Adipocyte (in vitro differentiated cells): ENCODE measurements around the gene FAM13C.
A peak's percentile ranks its signal among the peaks of the same experiment; 100 is the strongest.

Experiments used
- DNase-seq: peaks from one replicate; pipeline ENCODE4 v3.0.0-alpha.2; 2015; ENCODE audit warnings: low read depth
- H3K27me3 ChIP-seq: replicated peaks from 2 replicates; pipeline ENCODE4 v1.7.0; 2013; ENCODE audit warnings: mild to moderate bottlenecking, low read length, moderate library complexity; ENCODE audit not compliant: control insufficient read depth, insufficient read depth
- H3K36me3 ChIP-seq: 2 replicates; pipeline ENCODE4 v1.7.0; 2013; ENCODE audit warnings: low read length, mild to moderate bottlenecking, moderate library complexity; ENCODE audit not compliant: control insufficient read depth, insufficient read depth, severe bottlenecking
- H3K4me1 ChIP-seq: 2 replicates; pipeline ENCODE4 v1.7.0; 2013; ENCODE audit warnings: mild to moderate bottlenecking, low read length, moderate library complexity; ENCODE audit not compliant: control insufficient read depth, insufficient read depth
- H3K4me3 ChIP-seq: 2 replicates; pipeline ENCODE4 v1.7.0; 2013; ENCODE audit warnings: mild to moderate bottlenecking, low read length, moderate library complexity
- H3K9ac ChIP-seq: 2 replicates; pipeline ENCODE4 v1.7.0; 2013; ENCODE audit warnings: mild to moderate bottlenecking, low read length, moderate library complexity
- H3K9me3 ChIP-seq: 2 replicates; pipeline ENCODE4 v1.7.0; 2013; ENCODE audit warnings: mild to moderate bottlenecking, low read length, moderate library complexity; ENCODE audit not compliant: control insufficient read depth

FAM13C gene

GRCh38 chr10:59336632-59337031 is 25.7 kb downstream of the FAM13C start:
- Histone ChIP-seq H3K9ac (peak overlapping the region; percentile 57), H3K4me3 (peak overlapping the region; percentile 12), H3K9me3 (no peaks in the 10 kb centered on the region), H3K27me3 (no peaks in the 10 kb centered on the region), H3K4me1 (peaks cover 19% of the 10 kb centered on the region), H3K36me3 (no peaks in the 10 kb centered on the region)
- peak; percentile 34 for DNase-seq

- Histone ChIP-seq H3K4me3 (no peak overlapping the region), H3K9ac (no peak overlapping the region)
- no peak for DNase-seq
These were observed 26.9 kb downstream of the FAM13C start for GRCh38 chr10:59335497-59335896.

GRCh38 chr10:59333701-59334100 is 28.6 kb downstream of the FAM13C start:
- H3K27me3 ChIP-seq, result no peaks in the 10 kb centered on the region
- peak; percentile 7 for DNase-seq
- no peaks in the 10 kb centered on the region for H3K9me3 ChIP-seq
- no peaks in the 10 kb centered on the region for H3K36me3 ChIP-seq
- H3K9ac ChIP-seq, result no peak overlapping the region
- H3K4me3 ChIP-seq, result no peak overlapping the region
- H3K4me1 ChIP-seq, result peaks cover 16% of the 10 kb centered on the region

More at GRCh38 chr10:59335497-59335896, 26.9 kb downstream of the FAM13C start:
- Histone ChIP-seq H3K9me3 (no peaks in the 10 kb centered on the region), H3K27me3 (no peaks in the 10 kb centered on the region), H3K36me3 (no peaks in the 10 kb centered on the region), H3K4me1 (peaks cover 19% of the 10 kb centered on the region)

GRCh38 chr10:59332581-59332980 is 29.8 kb downstream of the FAM13C start:
- DNase-seq, result no peak
- Histone ChIP-seq H3K9ac (no peak overlapping the region), H3K4me3 (no peak overlapping the region), H3K9me3 (no peaks in the 10 kb centered on the region), H3K36me3 (no peaks in the 10 kb centered on the region), H3K4me1 (peaks cover 16% of the 10 kb centered on the region), H3K27me3 (no peaks in the 10 kb centered on the region)

GRCh38 chr10:59331661-59332060 is 30.7 kb downstream of the FAM13C start:
- Histone ChIP-seq H3K9me3 (no peaks in the 10 kb centered on the region), H3K4me3 (no peak overlapping the region), H3K27me3 (no peaks in the 10 kb centered on the region), H3K36me3 (no peaks in the 10 kb centered on the region), H3K4me1 (peaks cover 8% of the 10 kb centered on the region), H3K9ac (no peak overlapping the region)
- no peak for DNase-seq

GRCh38 chr10:59325116-59325515 is 37.2 kb downstream of the FAM13C start:
- DNase-seq, result no peak
- no peaks in the 10 kb centered on the region for H3K36me3 ChIP-seq

GRCh38 chr10:59324597-59324996 is 37.8 kb downstream of the FAM13C start:
- peaks cover 8% of the 10 kb centered on the region for H3K4me1 ChIP-seq
- no peak overlapping the region for H3K9ac ChIP-seq
- H3K36me3 ChIP-seq, result no peaks in the 10 kb centered on the region
- no peaks in the 10 kb centered on the region for H3K9me3 ChIP-seq
- no peak overlapping the region for H3K4me3 ChIP-seq
- no peaks in the 10 kb centered on the region for H3K27me3 ChIP-seq
- DNase-seq, result no peak

More at GRCh38 chr10:59325116-59325515, 37.2 kb downstream of the FAM13C start:
- Histone ChIP-seq H3K4me1 (peaks cover 8% of the 10 kb centered on the region), H3K9me3 (no peaks in the 10 kb centered on the region), H3K4me3 (no peak overlapping the region), H3K27me3 (no peaks in the 10 kb centered on the region), H3K9ac (no peak overlapping the region)

- DNase-seq, result no peak
These were observed 38.4 kb downstream of the FAM13C start for GRCh38 chr10:59323831-59324401.

GRCh38 chr10:59323036-59323459 is 39.3 kb downstream of the FAM13C start:
- H3K4me3 ChIP-seq, result no peak overlapping the region
- no peaks in the 10 kb centered on the region for H3K36me3 ChIP-seq
- peaks cover 8% of the 10 kb centered on the region for H3K4me1 ChIP-seq
- H3K9ac ChIP-seq, result no peak overlapping the region
- H3K9me3 ChIP-seq, result no peaks in the 10 kb centered on the region
- no peaks in the 10 kb centered on the region for H3K27me3 ChIP-seq
- DNase-seq, result peak; percentile 34

More at GRCh38 chr10:59323831-59324401, 38.4 kb downstream of the FAM13C start:
- H3K4me3 ChIP-seq, result no peak overlapping the region
- peaks cover 8% of the 10 kb centered on the region for H3K4me1 ChIP-seq
- no peaks in the 10 kb centered on the region for H3K36me3 ChIP-seq
- H3K27me3 ChIP-seq, result no peaks in the 10 kb centered on the region
- H3K9me3 ChIP-seq, result no peaks in the 10 kb centered on the region
- no peak overlapping the region for H3K9ac ChIP-seq

GRCh38 chr10:59322131-59322530 is 40.2 kb downstream of the FAM13C start:
- H3K4me1 ChIP-seq, result peaks cover 8% of the 10 kb centered on the region
- H3K9me3 ChIP-seq, result no peaks in the 10 kb centered on the region
- no peak for DNase-seq
- H3K36me3 ChIP-seq, result no peaks in the 10 kb centered on the region
- H3K9ac ChIP-seq, result no peak overlapping the region
- no peaks in the 10 kb centered on the region for H3K27me3 ChIP-seq
- H3K4me3 ChIP-seq, result no peak overlapping the region

- no peak overlapping the region for H3K9ac ChIP-seq
- H3K27me3 ChIP-seq, result no peaks in the 10 kb centered on the region
- H3K4me1 ChIP-seq, result peaks cover 12% of the 10 kb centered on the region
- no peak overlapping the region for H3K4me3 ChIP-seq
- no peak for DNase-seq
- no peaks in the 10 kb centered on the region for H3K9me3 ChIP-seq
- no peaks in the 10 kb centered on the region for H3K36me3 ChIP-seq
These were observed 42.0 kb downstream of the FAM13C start for GRCh38 chr10:59320355-59320754.

GRCh38 chr10:59319854-59320253 is 42.5 kb downstream of the FAM13C start:
- no peaks in the 10 kb centered on the region for H3K36me3 ChIP-seq
- DNase-seq, result no peak
- peaks cover 15% of the 10 kb centered on the region for H3K4me1 ChIP-seq
- no peaks in the 10 kb centered on the region for H3K27me3 ChIP-seq
- no peak overlapping the region for H3K4me3 ChIP-seq
- no peak overlapping the region for H3K9ac ChIP-seq
- H3K9me3 ChIP-seq, result no peaks in the 10 kb centered on the region
